Adrenal gland (tissue), 12 donors: ENCODE measurements around the gene GSTK1. TPM values are rescaled to one million over a fixed set of nuclear protein-coding genes. Genes with fewer than 3 reads are reported as not detected.

Experiments
- DNase-seq, 7 donors: peaks; one replicate each; pipeline ENCODE4 v3.0.0-alpha.2; 2019 to 2020
- H3K27ac ChIP-seq, 5 donors: fragments of 200-600 bp; sonication (generic) in 4 of 5; 1 replicate in 3 of 5; 2 replicates in 2 of 5; pipeline versions ENCODE4 v1.5.1 to v1.8.0; 2016 to 2020; ENCODE audit warnings: mild to moderate bottlenecking in 1 of 5
- H3K27me3 ChIP-seq: fragments of 200-600 bp; 2 replicates; pipeline ENCODE4 v1.8.0; 2021
- H3K36me3 ChIP-seq, 2 donors: fragments of 200-600 bp; replicated peaks in 1 of 2; 1 replicate in 1 of 2; 2 replicates in 1 of 2; pipeline versions ENCODE4 v1.5.1 to v1.8.0; 2018 to 2022
- H3K4me1 ChIP-seq, 2 donors: fragments of 200-600 bp; replicated peaks in 1 of 2; 1 replicate in 1 of 2; 2 replicates in 1 of 2; pipeline versions ENCODE4 v1.5.1 to v1.8.0; 2018 to 2021
- H3K4me3 ChIP-seq, 4 donors: fragments of 200-600 bp; sonication (generic) in 3 of 4; one replicate each; pipeline ENCODE4 v1.5.1; 2016 to 2018
- H3K9me3 ChIP-seq, 3 donors: fragments of 200-600 bp; sonication (generic) in 1 of 3; replicated peaks in 1 of 3; 1 replicate in 2 of 3; 2 replicates in 1 of 3; pipeline versions ENCODE4 v1.5.1 to v1.8.0; 2016 to 2021
- CTCF ChIP-seq, 6 experiments: fragments of 450-650 bp in 4 of 6; fragments of 200-600 bp in 2 of 6; sonication (generic) in 1 of 6; IDR thresholded peaks; 1 replicate in 5 of 6; 2 replicates in 1 of 6; pipeline versions ENCODE4 v1.5.1 to v1.8.0; 2016 to 2021; ENCODE audit warnings: antibody characterized with exemption in 6 of 6, mild to moderate bottlenecking in 2 of 6, moderate library complexity in 1 of 6
- POLR2A ChIP-seq, 2 donors: fragments of 450-650 bp; IDR thresholded peaks; one replicate each; pipeline ENCODE4 v1.6.1; 2017; ENCODE audit warnings: antibody characterized with exemption in 2 of 2, mild to moderate bottlenecking in 2 of 2, moderate library complexity in 1 of 2
- WGBS, 4 donors: extraction: QIAGEN DNeasy Blood & Tissue Kit in 2 of 4; methylation state at CpG; one replicate each; pipeline versions ENCODE4 v1.1.5 to v1.1.7; 2013 to 2017; 5-methylcytosine and 5-hydroxymethylcytosine counted together
- intact Hi-C, 2 donors: fragments of 100-400 bp; cut with DNase I; formaldehyde crosslinking; loops; one replicate each; pipeline versions ENCODE4 v1.14.1 to v1.15.0; 2022 to 2023
- polyA plus RNA-seq, 3 donors: library from polyadenylated mRNA; stranded (reverse); fragments of 200-250 nt in 2 of 3; fragments of 350-450 nt in 1 of 3; fragmentation: Illumina TruSeq in 1 of 3; extraction: RNeasy Lipid Tissue Mini Kit (QIAGEN cat#74804) in 1 of 3; gene quantifications; one replicate each; pipeline ENCODE4 v1.2.3, GENCODE V29; 2013 to 2014
- total RNA-seq, 9 donors: library from RNA; depleted of rRNA in 4 of 9; stranded (reverse); fragments of >200 nt in 4 of 9; fragments of 120-200 nt in 1 of 9; fragmentation: NEBNext Ultra II Directional in 1 of 9; extraction: Animal tissue kit (Norgen Biotek cat#: 25700) in 1 of 9; gene quantifications; one replicate each; pipeline versions ENCODE4 v1.1.0 to v1.2.4, GENCODE V29; 2013 to 2023
- donor health status: healthy with polysubstance abuse.
- donor health status: Bipolar disorder and iron deficiency.
- donor health status: DM: yes; HTN: yes; CAD: no.
- donor health status: DM: no; HTN: no; CAD: no.
- donor health status: DM: no; HTN: no; CAD: no.
- donor health status: DM: yes; HTN: yes; CAD: no.

Gene GSTK1
- total and polyA plus RNA-seq, 12 donors, result 155 to 333 (median 220) TPM

GRCh38 chr7:143279186-143280098 lies 16.2 kb downstream of the GSTK1 start:
- H3K4me3 ChIP-seq, result peak overlapping the region in 1 of 4 donors; percentile 26

GRCh38 chr7:143280160-143280559 lies 16.9 kb downstream of the GSTK1 start:
- Histone ChIP-seq H3K27me3 (no peaks in the 10 kb centered on the region), H3K4me3 (peak overlapping the region in 1 of 4 donors; percentile 26), H3K9me3 (no peaks in the 10 kb centered on the region), H3K4me1 (peaks cover 7 to 17% of the 10 kb centered on the region in 2 donors), H3K36me3 (no peaks in the 10 kb centered on the region), H3K27ac (peak overlapping the region in 4 of 5 donors; percentile 36 to 64 (median 44))
- DNase-seq, result no peak
- intact Hi-C loops, result no loop called here
- WGBS, 4 donors, result 21 to 38% (median 28%) methylated on average over 1 of the region's 1 CpG
- TF ChIP-seq POLR2A (IDR thresholded peaks at IDR 0.05), result no peak

More at GRCh38 chr7:143279186-143280098, 16.2 kb downstream of the GSTK1 start:
- intact Hi-C loops, result no loop called here
- 27 to 35% (median 31%) methylated on average over 8 of the region's 8 CpGs for WGBS, 4 donors
- TF ChIP-seq CTCF (IDR thresholded peaks at IDR 0.05), result no peak
- TF ChIP-seq POLR2A (IDR thresholded peaks at IDR 0.05), result no peak
- peak overlapping the region in 4 of 5 donors; percentile 36 to 64 (median 44) for H3K27ac ChIP-seq
- H3K27me3 ChIP-seq, result no peaks in the 10 kb centered on the region
- no peaks in the 10 kb centered on the region for H3K36me3 ChIP-seq
- DNase-seq, result no peak
- H3K4me1 ChIP-seq, result peaks cover 7 to 17% of the 10 kb centered on the region in 2 donors
- H3K9me3 ChIP-seq, result no peaks in the 10 kb centered on the region

- Histone ChIP-seq H3K27me3 (no peaks in the 10 kb centered on the region), H3K27ac (peak overlapping the region in 1 of 5 donors; percentile 36), H3K4me3 (no peak overlapping the region), H3K36me3 (no peaks in the 10 kb centered on the region), H3K9me3 (no peaks in the 10 kb centered on the region), H3K4me1 (peaks cover 7 to 17% of the 10 kb centered on the region in 2 donors)
- no peak for DNase-seq
- WGBS, 4 donors, result 84 to 94% (median 91%) methylated on average over 2 of the region's 2 CpGs
- no peak for TF ChIP-seq POLR2A (IDR thresholded peaks at IDR 0.05)
- no peak for TF ChIP-seq CTCF (IDR thresholded peaks at IDR 0.05)
- intact Hi-C loops, result no loop called here
Observed at GRCh38 chr7:143280566-143280965, 17.3 kb downstream of the GSTK1 start.

- no peaks in the 10 kb centered on the region for H3K9me3 ChIP-seq
- no peaks in the 10 kb centered on the region for H3K27me3 ChIP-seq
- intact Hi-C loops, result no loop called here
- H3K27ac ChIP-seq, result no peak overlapping the region
- no peaks in the 10 kb centered on the region for H3K36me3 ChIP-seq
- no peak for DNase-seq
- no peak overlapping the region for H3K4me3 ChIP-seq
- WGBS, 4 donors, result 93 to 96% (median 93%) methylated on average over 2 of the region's 2 CpGs
- peaks cover 7 to 17% of the 10 kb centered on the region in 2 donors for H3K4me1 ChIP-seq
- no peak for TF ChIP-seq CTCF (IDR thresholded peaks at IDR 0.05)
- TF ChIP-seq POLR2A (IDR thresholded peaks at IDR 0.05), result no peak
Observed at GRCh38 chr7:143281529-143281928, 18.3 kb downstream of the GSTK1 start.
